H9 (cell line): ENCODE data around the gene KLHL18. TPM values are rescaled to one million over a fixed set of nuclear protein-coding genes. Genes with fewer than 3 reads are reported as not detected.

Experiments used
- DNase-seq: peaks from one replicate; pipeline ENCODE4 v3.0.0-alpha.2; 2017
- H2AFZ ChIP-seq: one replicate; pipeline ENCODE4 v1.6.1; 2013; ENCODE audit warnings: mild to moderate bottlenecking, low read length, control low read depth, moderate library complexity
- H2AK5ac ChIP-seq: 2 replicates; pipeline ENCODE4 v1.6.1; 2013; ENCODE audit warnings: low read length, control low read depth, mixed read lengths; ENCODE audit not compliant: insufficient read length
- H2BK120ac ChIP-seq: one replicate; pipeline ENCODE4 v1.6.1; 2013; ENCODE audit warnings: low read depth, mild to moderate bottlenecking, low read length, control low read depth, inconsistent platforms; ENCODE audit not compliant: poor library complexity, severe bottlenecking
- H2BK12ac ChIP-seq: 2 replicates; pipeline ENCODE4 v1.6.1; 2013; ENCODE audit warnings: low read length, control low read depth, mixed read lengths, low read depth; ENCODE audit not compliant: insufficient read length
- H2BK15ac ChIP-seq: 2 replicates; pipeline ENCODE4 v1.6.1; 2013; ENCODE audit warnings: low read depth, low read length, control low read depth
- H2BK20ac ChIP-seq: one replicate; pipeline ENCODE4 v1.6.1; 2013; ENCODE audit warnings: low read depth, mild to moderate bottlenecking, low read length, control low read depth, inconsistent platforms; ENCODE audit not compliant: poor library complexity, severe bottlenecking
- H2BK5ac ChIP-seq: 2 replicates; pipeline ENCODE4 v1.6.1; 2013; ENCODE audit warnings: low read length, control low read depth, mixed read lengths; ENCODE audit not compliant: insufficient read length
- H3K14ac ChIP-seq: 2 replicates; pipeline ENCODE4 v1.6.1; 2013; ENCODE audit warnings: low read length, control low read depth; ENCODE audit not compliant: insufficient read depth
- H3K18ac ChIP-seq: 2 replicates; pipeline ENCODE4 v1.6.1; 2013; ENCODE audit warnings: low read depth, mild to moderate bottlenecking, mixed read lengths, low read length, control low read depth; ENCODE audit not compliant: insufficient read length
- H3K23ac ChIP-seq: 2 replicates; pipeline ENCODE4 v1.6.1; 2013; ENCODE audit warnings: low read length, control low read depth, mixed read lengths, low read depth; ENCODE audit not compliant: insufficient read length
- H3K23me2 ChIP-seq: 2 replicates; pipeline ENCODE4 v1.6.1; 2013; ENCODE audit warnings: low read depth, mild to moderate bottlenecking, mixed read lengths, low read length, control low read depth; ENCODE audit not compliant: insufficient read length, poor library complexity, severe bottlenecking
- H3K27ac ChIP-seq: 2 replicates; pipeline ENCODE4 v1.5.1; 2013; ENCODE audit warnings: low read length, control low read depth, mixed read lengths, low read depth; ENCODE audit not compliant: insufficient read length
- H3K27me3 ChIP-seq: 2 replicates; pipeline ENCODE4 v1.6.1; 2013; ENCODE audit warnings: low read length, control low read depth, inconsistent platforms; ENCODE audit not compliant: insufficient read depth
- H3K4ac ChIP-seq: 2 replicates; pipeline ENCODE4 v1.6.1; 2013; ENCODE audit warnings: low read depth, mild to moderate bottlenecking, control low read depth, inconsistent platforms, low read length, moderate library complexity
- H3K4me1 ChIP-seq: 2 replicates; pipeline ENCODE4 v1.6.1; 2013; ENCODE audit warnings: low read length, control low read depth, inconsistent platforms; ENCODE audit not compliant: insufficient read depth
- H3K4me2 ChIP-seq: 2 replicates; pipeline ENCODE4 v1.6.1; 2013; ENCODE audit warnings: low read length, control low read depth, mixed read lengths; ENCODE audit not compliant: insufficient read length, insufficient read depth
- H3K56ac ChIP-seq: 2 replicates; pipeline ENCODE4 v1.6.1; 2013; ENCODE audit warnings: low read depth, mild to moderate bottlenecking, mixed read lengths, low read length, control low read depth; ENCODE audit not compliant: insufficient read length
- H3K79me1 ChIP-seq: 2 replicates; pipeline ENCODE4 v1.6.1; 2013; ENCODE audit warnings: low read depth, mild to moderate bottlenecking, moderate library complexity, low read length, control low read depth, inconsistent platforms; ENCODE audit not compliant: insufficient read depth, poor library complexity, severe bottlenecking
- H3K79me2 ChIP-seq: 2 replicates; pipeline ENCODE4 v1.6.1; 2013; ENCODE audit warnings: low read length, control low read depth, inconsistent platforms; ENCODE audit not compliant: insufficient read depth
- H3K9ac ChIP-seq: 2 replicates; pipeline ENCODE4 v1.6.1; 2013; ENCODE audit warnings: low read length, control low read depth, mixed read lengths; ENCODE audit not compliant: insufficient read length; ENCODE audit errors: extremely low read depth
- H3K9me3 ChIP-seq: one replicate; pipeline ENCODE4 v1.6.1; 2013; ENCODE audit warnings: low read depth, low read length, inconsistent platforms; ENCODE audit not compliant: control insufficient read depth
- H3T11ph ChIP-seq: one replicate; pipeline ENCODE4 v1.6.1; 2013; ENCODE audit warnings: mild to moderate bottlenecking, low read length, control low read depth, inconsistent platforms
- H4K20me1 ChIP-seq: one replicate; pipeline ENCODE4 v1.6.1; 2013; ENCODE audit not compliant: control insufficient read depth, insufficient read length, insufficient read depth
- H4K5ac ChIP-seq: 2 replicates; pipeline ENCODE4 v1.6.1; 2013; ENCODE audit warnings: low read depth, mild to moderate bottlenecking, mixed read lengths, low read length, control low read depth; ENCODE audit not compliant: insufficient read length
- H4K8ac ChIP-seq: replicated peaks from 2 replicates; pipeline ENCODE4 v1.6.1; 2013; ENCODE audit warnings: low read length, control low read depth, mixed read lengths, low read depth; ENCODE audit not compliant: insufficient read length
- H4K91ac ChIP-seq: 2 replicates; pipeline ENCODE4 v1.6.1; 2013; ENCODE audit warnings: low read depth, mild to moderate bottlenecking, moderate library complexity, mixed read lengths, low read length, control low read depth; ENCODE audit not compliant: insufficient read length
- H3K27ac Mint-ChIP-seq, 3 experiments: 2 replicates in 2 of 3; 3 replicates in 1 of 3; pipeline ENCODE4 v1.8.0; 2020 to 2021; ENCODE audit warnings: mixed read lengths in 3 of 3, mild to moderate bottlenecking in 1 of 3, moderate library complexity in 1 of 3
- H3K27me3 Mint-ChIP-seq: 2 replicates; pipeline ENCODE4 v1.8.0; 2021; ENCODE audit warnings: low read depth, mild to moderate bottlenecking, moderate library complexity, mixed read lengths
- H3K36me3 Mint-ChIP-seq, 3 experiments: 2 replicates in 2 of 3; 3 replicates in 1 of 3; pipeline ENCODE4 v1.8.0; 2020 to 2021; ENCODE audit warnings: low read depth in 3 of 3, mixed read lengths in 3 of 3; ENCODE audit not compliant: insufficient read depth in 1 of 3
- H3K4me1 Mint-ChIP-seq, 2 experiments: 2 replicates each; pipeline ENCODE4 v1.8.0; 2020; ENCODE audit warnings: mixed read lengths in 2 of 2
- H3K4me3 Mint-ChIP-seq, 2 experiments: 2 replicates in 1 of 2; 3 replicates in 1 of 2; pipeline ENCODE4 v1.8.0; 2020 to 2021; ENCODE audit warnings: mild to moderate bottlenecking in 2 of 2, mixed read lengths in 2 of 2, moderate library complexity in 1 of 2
- H3K9me3 Mint-ChIP-seq, 2 experiments: 2 replicates in 1 of 2; 3 replicates in 1 of 2; pipeline ENCODE4 v1.8.0; 2020; ENCODE audit warnings: mild to moderate bottlenecking in 2 of 2, mixed read lengths in 2 of 2, moderate library complexity in 1 of 2
- WGBS: extraction: QIAGEN DNeasy Blood & Tissue Kit; methylation state at CpG from one replicate; pipeline ENCODE4 v1.1.7; 2013; ENCODE audit warnings: missing lambda C conversion rate, low lambda C conversion rate, mixed read lengths; ENCODE audit not compliant: insufficient read length; ENCODE audit errors: extremely low coverage; 5-methylcytosine and 5-hydroxymethylcytosine counted together
- total RNA-seq: library from RNA; stranded (reverse); gene quantifications from 2 replicates; pipeline ENCODE4 v1.2.1, GENCODE V29; 2021
- TF ChIP-seq, protein P1 (sequence below): fragments of 200-600 bp; sonication (generic); conservative IDR thresholded peaks from 3 replicates; pipeline ENCODE4 v1.8.0; 2021; ENCODE audit warnings: antibody characterized with exemption, mild to moderate bottlenecking

Gene KLHL18
- total RNA-seq, 1 experiment from 2014 or later, result 55.3 TPM

DNA sequence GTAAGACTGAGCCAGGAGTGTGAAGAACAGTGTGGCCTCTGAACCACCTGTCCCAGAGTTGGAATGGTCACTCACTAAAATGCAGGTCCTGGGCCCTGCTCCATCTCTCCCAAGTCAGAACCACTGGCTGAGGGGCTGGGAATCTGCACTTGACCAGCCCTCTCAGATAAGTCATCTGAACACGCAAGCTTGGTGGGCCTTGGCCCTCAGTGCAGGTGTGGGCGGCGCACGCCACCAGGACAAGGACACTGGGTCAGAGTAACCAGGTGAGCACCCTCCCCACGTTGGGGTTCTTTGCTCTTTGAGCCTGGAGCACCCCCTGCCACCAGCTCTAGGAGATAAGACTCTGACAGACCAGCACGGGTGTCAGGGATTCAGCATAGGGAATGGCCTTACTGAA lies 42.8 kb upstream of the KLHL18 start:
- H3K79me1 ChIP-seq, result no peaks in the 10 kb centered on the region
- no peak overlapping the region for H4K8ac ChIP-seq
- no peaks in the 10 kb centered on the region for H3K4me1 Mint-ChIP-seq
- no peaks in the 10 kb centered on the region for H4K20me1 ChIP-seq
- H3K4me2 ChIP-seq, result no peak overlapping the region
- TF ChIP-seq, protein P1, sequence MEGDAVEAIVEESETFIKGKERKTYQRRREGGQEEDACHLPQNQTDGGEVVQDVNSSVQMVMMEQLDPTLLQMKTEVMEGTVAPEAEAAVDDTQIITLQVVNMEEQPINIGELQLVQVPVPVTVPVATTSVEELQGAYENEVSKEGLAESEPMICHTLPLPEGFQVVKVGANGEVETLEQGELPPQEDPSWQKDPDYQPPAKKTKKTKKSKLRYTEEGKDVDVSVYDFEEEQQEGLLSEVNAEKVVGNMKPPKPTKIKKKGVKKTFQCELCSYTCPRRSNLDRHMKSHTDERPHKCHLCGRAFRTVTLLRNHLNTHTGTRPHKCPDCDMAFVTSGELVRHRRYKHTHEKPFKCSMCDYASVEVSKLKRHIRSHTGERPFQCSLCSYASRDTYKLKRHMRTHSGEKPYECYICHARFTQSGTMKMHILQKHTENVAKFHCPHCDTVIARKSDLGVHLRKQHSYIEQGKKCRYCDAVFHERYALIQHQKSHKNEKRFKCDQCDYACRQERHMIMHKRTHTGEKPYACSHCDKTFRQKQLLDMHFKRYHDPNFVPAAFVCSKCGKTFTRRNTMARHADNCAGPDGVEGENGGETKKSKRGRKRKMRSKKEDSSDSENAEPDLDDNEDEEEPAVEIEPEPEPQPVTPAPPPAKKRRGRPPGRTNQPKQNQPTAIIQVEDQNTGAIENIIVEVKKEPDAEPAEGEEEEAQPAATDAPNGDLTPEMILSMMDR, result no peak
- no peak overlapping the region for H3K9ac ChIP-seq
- H3K36me3 Mint-ChIP-seq, result no peaks in the 10 kb centered on the region
- H3K4me3 Mint-ChIP-seq, result no peak overlapping the region
- no peak overlapping the region for H3K27ac ChIP-seq
- DNase-seq, result no peak
- no CpG with 5 or more reads among the region's 6 CpGs for WGBS
- no peak overlapping the region for H2BK15ac ChIP-seq
- H2AK5ac ChIP-seq, result no peak overlapping the region
- no peaks in the 10 kb centered on the region for H3K27me3 ChIP-seq
- no peak overlapping the region for H3K18ac ChIP-seq
- no peak overlapping the region for H3K4ac ChIP-seq
- no peak overlapping the region for H3K27ac Mint-ChIP-seq
- no peak overlapping the region for H4K5ac ChIP-seq
- no peak overlapping the region for H3K14ac ChIP-seq
- H3K9me3 ChIP-seq, result no peaks in the 10 kb centered on the region
- no peak overlapping the region for H2BK20ac ChIP-seq
- H3K27me3 Mint-ChIP-seq, result no peaks in the 10 kb centered on the region
- H4K91ac ChIP-seq, result no peak overlapping the region
- H2AFZ ChIP-seq, result no peak overlapping the region
- H3K23ac ChIP-seq, result no peak overlapping the region
- no peak overlapping the region for H2BK5ac ChIP-seq
- H3K4me1 ChIP-seq, result no peaks in the 10 kb centered on the region
- no peaks in the 10 kb centered on the region for H3K9me3 Mint-ChIP-seq
- no peak overlapping the region for H2BK120ac ChIP-seq
- no peak overlapping the region for H2BK12ac ChIP-seq
- H3K23me2 ChIP-seq, result no peaks in the 10 kb centered on the region
- no peak overlapping the region for H3K56ac ChIP-seq
- no peak overlapping the region for H3T11ph ChIP-seq
- H3K79me2 ChIP-seq, result no peaks in the 10 kb centered on the region
